Ramos (cell line): ENCODE data around the gene KMO.

Source experiments
- in situ Hi-C: fragments of 300-500 bp; cut with MboI; formaldehyde crosslinking; loops from one replicate; pipeline ENCODE4 v1.14.3; 2022; ENCODE audit warnings: low sequenced_read_pairs; ENCODE audit not compliant: unreplicated experiment

Gene KMO

GRCh38 chr1:241533326-241534115 is 1.3 kb downstream of the KMO start:
- in situ Hi-C loops = no loop called here

- in situ Hi-C loops = no loop called here
Measured at GRCh38 chr1:241536304-241536703, 4.1 kb downstream of the KMO start.

GRCh38 chr1:241536969-241537368 is 4.8 kb downstream of the KMO start:
- in situ Hi-C loops = no loop called here

- in situ Hi-C loops = no loop called here
Measured at GRCh38 chr1:241542199-241542907, 10.2 kb downstream of the KMO start.

- in situ Hi-C loops = no loop called here
Measured at GRCh38 chr1:241548008-241548407, 15.8 kb downstream of the KMO start.

GRCh38 chr1:241550318-241550717 is 18.1 kb downstream of the KMO start:
- in situ Hi-C loops = no loop called here

- in situ Hi-C loops = no loop called here
Measured at GRCh38 chr1:241551759-241552638, 19.8 kb downstream of the KMO start.

GRCh38 chr1:241553886-241554592 is 21.9 kb downstream of the KMO start:
- in situ Hi-C loops = no loop called here

GRCh38 chr1:241555526-241555925 is 23.3 kb downstream of the KMO start:
- in situ Hi-C loops = no loop called here

- in situ Hi-C loops = no loop called here
Measured at GRCh38 chr1:241557031-241557430, 24.9 kb downstream of the KMO start.

- in situ Hi-C loops = no loop called here
Measured at GRCh38 chr1:241557551-241558193, 25.5 kb downstream of the KMO start.

GRCh38 chr1:241560146-241560848 is 28.1 kb downstream of the KMO start:
- in situ Hi-C loops = no loop called here

- in situ Hi-C loops = no loop called here
Measured at GRCh38 chr1:241560849-241561187, 28.6 kb downstream of the KMO start.

GRCh38 chr1:241569848-241570247 is 37.7 kb downstream of the KMO start:
- in situ Hi-C loops = no loop called here

- in situ Hi-C loops = no loop called here
Measured at GRCh38 chr1:241574154-241574553, 42.0 kb downstream of the KMO start.

GRCh38 chr1:241579434-241579833 is 47.3 kb downstream of the KMO start:
- in situ Hi-C loops = no loop called here

GRCh38 chr1:241582921-241583321 is 50.7 kb downstream of the KMO start:
- in situ Hi-C loops = no loop called here

- in situ Hi-C loops = no loop called here
Measured at GRCh38 chr1:241586905-241587512, 54.8 kb downstream of the KMO start.

- in situ Hi-C loops = no loop called here
Measured at GRCh38 chr1:241589521-241589920, 57.3 kb downstream of the KMO start.
